Measurements from ENCODE around the gene RAB34. TPM values are rescaled to one million over a fixed set of nuclear protein-coding genes. Genes with fewer than 3 reads are reported as not detected.

The RAB34 gene
- total and polyA plus RNA-seq, 9 of the 15 experiments (the other 6 are each of a cell fraction or from before 2014, with no cell fraction given): 0.07 to 3.8 (median 0.46) TPM; not detected in 1

- peak; percentile 93 for TF ChIP-seq REST (IDR thresholded peaks at IDR 0.05; ENCODE audit: borderline replicate concordance)
- TF ChIP-seq REST (CRISPR knock-in tag; IDR thresholded peaks at IDR 0.05; ENCODE audit: low read depth): peak; percentile 62; the same call in 1 of the 2 replicates
- TF ChIP-seq SAFB (IDR thresholded peaks at IDR 0.05; ENCODE audit: borderline replicate concordance, low read depth, low read length): no peak
- TF ChIP-seq MITF (IDR thresholded peaks at IDR 0.05): no peak
- peak; percentile 68 for TF ChIP-seq E2F1 (CRISPR knock-in tag; IDR thresholded peaks at IDR 0.05)
- no peak for TF ChIP-seq ZNF586 (CRISPR knock-in tag; conservative IDR thresholded peaks at IDR 0.05)
- peak; percentile 93 for TF ChIP-seq MYNN (IDR thresholded peaks at IDR 0.05)
- peak; percentile 82 for TF ChIP-seq MYNN (CRISPR knock-in tag; IDR thresholded peaks at IDR 0.05)
- TF ChIP-seq L3MBTL2 (IDR thresholded peaks at IDR 0.05): peak; percentile 55; the same call in 1 of the 2 replicates
- peak; percentile 52 for TF ChIP-seq NCOR1 (IDR thresholded peaks at IDR 0.05)
- 0 out of 2 replicates have a peak, but pooled peaks have one; percentile 42 for TF ChIP-seq ZNF263 (CRISPR knock-in tag; IDR thresholded peaks at IDR 0.05; ENCODE audit: borderline replicate concordance)
Observed at GRCh38 chr17:28743243-28744103, 25.8 kb upstream of the RAB34 start, which contains the start of gene TRAF4 (continued).
